TTC549 (cell line): ENCODE data around the gene ALG14.
A peak's percentile ranks its signal among the peaks of the same experiment; 100 is the strongest.
"Not testable (repeated sequence)": the region's sequence is repeated elsewhere in the genome, so short reads cannot be mapped to it uniquely, and the experiment has no call there.

ENCODE experiments used
- FAIRE-seq: peaks from 2 replicates; lab custom pipeline; 2012; peaks lifted over from hg19 to GRCh38; lab: Jason Lieb, UNC

ALG14 gene

GRCh38 chr1:95072532-95073419 is at the start of gene ALG14:
TSS of gene ALG14 (minus strand) at chr1:95072951. CDS start at chr1:95072898, 53 bp downstream.
- FAIRE-seq = peak; percentile 47

GRCh38 chr1:95122151-95122697 is 49.5 kb upstream of the ALG14 start:
- FAIRE-seq = no peak

GRCh38 chr1:95119273-95119672 is 46.5 kb upstream of the ALG14 start:
- FAIRE-seq = no peak

GRCh38 chr1:95118710-95119109 is 46.0 kb upstream of the ALG14 start:
- FAIRE-seq = no peak

- no peak for FAIRE-seq
These were observed 45.3 kb upstream of the ALG14 start for GRCh38 chr1:95118067-95118499.

GRCh38 chr1:95117207-95118066 is 44.7 kb upstream of the ALG14 start, which contains the start of gene TLCD4:
TSS of gene TLCD4 (plus strand) at chr1:95117355. CDS start at chr1:95143902, 26,547 bp downstream.
- FAIRE-seq = no peak

- FAIRE-seq = no peak
These were observed 43.9 kb upstream of the ALG14 start for GRCh38 chr1:95116580-95117206.

GRCh38 chr1:95115708-95116137 is 43.0 kb upstream of the ALG14 start:
- FAIRE-seq = no peak

- FAIRE-seq = no peak
These were observed 40.9 kb upstream of the ALG14 start for GRCh38 chr1:95113684-95114083.

GRCh38 chr1:95111014-95111413 is 38.3 kb upstream of the ALG14 start:
- no peak for FAIRE-seq

- FAIRE-seq = no peak
These were observed 36.0 kb upstream of the ALG14 start for GRCh38 chr1:95108792-95109191.

- no peak for FAIRE-seq
These were observed 25.4 kb upstream of the ALG14 start for GRCh38 chr1:95098196-95098595.

- FAIRE-seq = no peak
These were observed 24.7 kb upstream of the ALG14 start for GRCh38 chr1:95097426-95097825.

- FAIRE-seq = no peak
These were observed 23.6 kb upstream of the ALG14 start for GRCh38 chr1:95096218-95096841.

- FAIRE-seq = no peak
These were observed 23.1 kb upstream of the ALG14 start for GRCh38 chr1:95095833-95096217.

- FAIRE-seq = no peak
These were observed 22.2 kb upstream of the ALG14 start for GRCh38 chr1:95094923-95095322.

- FAIRE-seq = no peak
These were observed 20.5 kb upstream of the ALG14 start for GRCh38 chr1:95093296-95093695.

- FAIRE-seq = not testable (repeated sequence)
These were observed 20.1 kb upstream of the ALG14 start for GRCh38 chr1:95092891-95093290.

- FAIRE-seq = not testable (repeated sequence)
These were observed 18.5 kb upstream of the ALG14 start for GRCh38 chr1:95091290-95091689.

- no peak for FAIRE-seq
These were observed 17.0 kb upstream of the ALG14 start for GRCh38 chr1:95089650-95090287.

- FAIRE-seq = no peak
These were observed 15.6 kb upstream of the ALG14 start for GRCh38 chr1:95088303-95088702.
